K562 treated with DMSO at 1 percent for 48 hours (cell line): Measurements from ENCODE around the gene CABS1. TPM values are rescaled to one million over a fixed set of nuclear protein-coding genes. Genes with fewer than 3 reads are reported as not detected.

Source experiments
- total RNA-seq: library from RNA; unstranded; fragments of 300-600 nt; gene quantifications from 2 replicates; pipeline ENCODE4 v1.2.3, GENCODE V29; 2022; ENCODE audit warnings: low replicate concordance; ENCODE audit errors: extremely low read depth

CABS1 gene
- not detected in 2 replicates for total RNA-seq

GRCh38 chr4:70334681-70335080 lies at the start of gene CABS1:
Gene CABS1, plus strand, starts transcription at chr4:70334981. Its CDS starts 59 bp downstream, at chr4:70335040.

GRCh38 chr4:70360460-70360859 lies 25.7 kb downstream of the CABS1 start, which contains the start of gene SMR3A:
Gene SMR3A, plus strand, starts transcription at chr4:70360760. Its CDS starts 1,356 bp downstream, at chr4:70362116.

GRCh38 chr4:70382691-70383181 lies 48.0 kb downstream of the CABS1 start, which contains the start of gene SMR3B:
Gene SMR3B, plus strand, starts transcription at chr4:70383131. Its CDS starts 1,380 bp downstream, at chr4:70384511.

Other genes starting within 250 kb of the CABS1 start
- gene PRR27, start 180.7 kb upstream of the CABS1 start, total RNA-seq = not detected in 2 replicates
- not detected in 2 replicates for gene ODAM, start 139.3 kb upstream of the CABS1 start, total RNA-seq
- gene FDCSP, start 108.9 kb upstream of the CABS1 start, total RNA-seq = not detected in 2 replicates
- not detected in 2 replicates for gene CSN3, start 92.4 kb upstream of the CABS1 start, total RNA-seq
- gene SMR3A, start 25.8 kb downstream of the CABS1 start, total RNA-seq = not detected in 2 replicates
- not detected in 2 replicates for gene SMR3B, start 48.1 kb downstream of the CABS1 start, total RNA-seq
- gene OPRPN, start 63.0 kb downstream of the CABS1 start, total RNA-seq = not detected in 2 replicates
- gene MUC7, start 137.2 kb downstream of the CABS1 start, total RNA-seq = not detected in 2 replicates
- gene AMTN, start 183.6 kb downstream of the CABS1 start, total RNA-seq = not detected in 2 replicates